Measurements from ENCODE around the gene TMEM130.

Gene TMEM130

DNA sequence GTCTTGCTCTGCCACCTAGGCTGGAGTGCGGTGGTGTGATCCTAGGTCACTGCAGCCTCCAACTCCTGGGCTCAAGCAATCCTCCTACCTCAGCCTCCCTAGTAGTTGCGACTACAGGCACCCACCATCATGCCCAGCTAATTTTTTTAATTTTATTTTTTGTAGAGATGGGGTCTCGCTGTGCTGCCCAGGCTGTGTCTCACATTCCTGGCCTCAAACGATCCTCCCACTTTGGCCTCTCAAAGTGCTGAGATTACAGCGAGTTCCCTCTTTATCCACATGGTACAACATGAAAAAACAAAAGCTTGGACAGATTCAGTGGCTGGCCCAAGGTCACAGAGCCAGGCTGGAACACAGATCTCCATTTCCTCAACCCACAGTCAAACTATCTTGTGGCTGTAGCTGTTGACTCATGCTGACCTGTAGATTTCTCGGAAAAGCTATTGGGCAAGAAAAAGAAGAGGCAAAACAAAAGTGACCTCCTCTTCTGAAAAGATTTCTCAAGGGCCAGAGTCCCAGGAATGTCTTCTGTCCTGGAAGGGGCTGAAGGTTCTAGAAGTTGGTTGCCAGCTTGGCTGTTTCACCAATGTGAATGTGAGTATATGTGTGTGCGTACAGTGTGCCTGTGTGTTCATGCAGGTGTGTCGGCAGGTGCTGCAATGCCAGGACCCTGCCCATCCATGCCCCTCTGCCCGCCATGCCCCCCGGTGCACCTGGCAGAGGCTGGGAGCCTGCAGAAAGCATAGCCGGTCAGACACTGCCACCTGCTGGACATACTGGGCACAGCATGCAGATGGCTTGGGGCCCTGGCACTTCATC is 28.4 kb downstream of the TMEM130 start:
- peak; percentile 35 for DNase-seq

DNA sequence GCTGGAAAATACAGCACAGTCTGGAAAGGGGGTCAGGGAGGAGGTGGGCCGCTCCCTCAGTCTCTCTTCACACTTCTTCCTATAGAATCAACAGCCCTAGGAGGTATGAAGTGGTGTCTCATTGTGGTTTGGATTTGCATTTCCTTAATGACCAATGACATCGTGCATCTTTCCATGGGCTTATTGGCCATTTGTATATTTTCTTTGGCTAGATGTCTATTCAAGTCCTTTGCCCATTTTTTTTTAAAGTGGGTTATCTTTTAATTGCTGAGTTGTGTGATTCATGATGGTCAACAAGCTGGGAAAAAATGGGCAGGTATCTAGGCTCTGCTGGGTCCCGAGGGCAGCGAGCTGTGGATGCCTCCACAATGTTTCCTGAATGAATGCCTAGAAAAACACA is 29.1 kb downstream of the TMEM130 start:
- no peak for DNase-seq

DNA sequence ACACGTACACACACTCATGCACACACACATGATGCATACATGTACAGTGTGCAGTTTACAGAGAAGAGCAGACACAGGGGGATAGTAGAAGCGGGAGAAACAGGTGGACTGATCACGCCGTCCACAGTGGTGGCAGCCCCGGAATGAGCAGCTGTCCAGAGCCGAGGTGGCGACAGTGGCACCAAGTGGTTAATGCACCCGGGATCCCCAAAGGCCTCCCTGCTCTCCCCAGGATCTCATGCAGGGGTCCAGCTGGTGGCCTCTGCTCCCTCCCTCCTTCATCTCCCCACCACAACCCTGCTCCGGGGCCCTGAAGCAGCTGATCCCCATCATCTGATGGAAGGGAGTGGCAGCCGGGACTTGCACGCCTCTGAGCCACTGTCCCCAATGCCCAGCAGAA is 29.7 kb downstream of the TMEM130 start:
- no peak for DNase-seq

DNA sequence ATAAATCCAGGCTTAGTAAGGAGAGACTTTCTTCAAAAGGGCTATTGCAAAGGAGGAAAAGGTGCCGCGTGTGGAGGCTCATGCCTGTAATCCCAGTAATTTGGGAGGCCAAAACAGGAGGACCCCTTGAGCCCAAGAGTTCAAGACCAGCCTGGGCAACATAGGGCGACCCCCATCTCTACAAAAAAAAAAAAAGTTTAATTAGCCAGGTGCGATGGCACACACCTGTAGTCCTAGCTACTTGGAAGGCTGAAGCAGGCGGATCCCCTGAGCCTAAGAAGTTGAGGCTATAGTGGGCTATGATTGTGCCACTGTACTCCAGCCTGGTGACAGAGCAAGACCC is 32.2 kb downstream of the TMEM130 start:
- no peak for DNase-seq

DNA sequence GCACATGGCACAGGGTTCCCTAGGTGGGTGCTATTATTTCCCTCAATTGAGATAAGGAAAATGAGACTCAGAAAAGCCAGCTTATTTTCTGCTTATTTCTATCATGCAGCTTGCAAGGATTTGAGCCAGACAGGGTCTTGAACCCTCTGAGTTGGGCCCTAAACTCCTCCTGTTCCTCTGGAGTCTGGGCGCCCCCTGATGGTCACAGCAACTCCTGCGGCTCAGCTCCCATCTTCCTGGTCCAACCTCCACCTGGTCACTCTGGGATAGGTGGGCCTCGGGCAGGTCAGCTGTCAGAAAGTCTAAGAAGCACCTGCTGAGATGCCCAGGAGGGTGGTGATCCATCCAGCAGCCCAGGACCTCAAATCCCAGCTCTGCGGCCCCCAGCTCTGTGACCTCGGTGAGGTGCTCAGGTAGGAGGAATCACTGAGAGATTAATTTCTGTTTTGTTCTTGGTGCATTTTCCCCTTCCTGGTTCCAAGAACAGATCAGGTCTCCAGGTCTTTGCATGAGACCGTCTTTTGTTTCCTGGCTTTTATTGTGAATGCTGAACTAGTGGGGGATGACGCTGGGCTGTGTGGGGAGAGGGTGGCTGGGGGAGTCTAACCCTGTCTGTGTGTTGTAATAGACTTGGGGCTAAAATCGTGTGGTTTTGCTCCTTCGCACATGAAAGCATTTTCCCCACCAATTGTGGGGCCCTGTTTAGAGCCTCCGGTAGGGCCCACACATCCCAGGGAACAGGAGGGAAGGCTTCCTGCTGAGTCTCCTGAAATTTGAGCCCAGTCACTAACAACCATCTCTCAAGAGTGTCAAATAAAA is 32.8 kb downstream of the TMEM130 start:
- no peak for DNase-seq

DNA sequence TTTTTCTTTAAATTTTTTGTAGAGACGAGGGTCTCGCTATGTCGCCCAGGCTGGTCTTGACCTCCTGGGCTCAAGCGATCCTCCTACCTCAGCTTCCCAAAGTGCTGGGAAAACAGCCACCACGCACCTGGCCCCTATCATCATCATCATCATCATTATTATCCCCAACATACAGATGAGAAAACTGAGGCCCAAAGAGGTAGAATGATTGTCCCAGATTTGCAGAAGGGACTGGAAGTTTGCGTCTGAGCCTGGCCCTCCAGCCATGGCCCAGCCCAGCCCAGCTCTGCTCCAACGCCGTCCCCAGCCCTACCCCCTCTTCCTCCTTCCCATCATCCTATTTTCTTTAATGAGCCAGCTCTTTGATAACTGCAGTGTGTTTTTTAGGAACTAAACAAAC is 34.9 kb downstream of the TMEM130 start:
- DNase-seq, result no peak

DNA sequence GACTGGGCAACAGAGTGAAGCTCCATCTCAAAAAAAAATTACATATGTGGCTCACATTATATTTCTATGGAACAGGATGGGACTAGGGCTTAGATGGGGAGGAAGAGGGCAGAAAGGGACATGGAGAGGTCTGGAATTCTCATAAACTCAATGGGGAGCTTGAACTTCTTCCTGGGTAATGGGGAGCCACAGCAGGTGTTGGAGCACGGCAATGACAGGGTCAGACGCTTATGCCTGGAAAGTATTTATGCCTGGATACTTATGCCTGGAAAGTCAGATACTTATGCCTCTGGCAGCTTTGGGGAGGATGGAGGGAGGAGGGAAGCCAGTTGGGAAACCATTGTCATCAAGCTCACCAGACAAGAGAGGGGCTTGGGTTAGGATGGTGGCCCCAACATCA is 36.8 kb downstream of the TMEM130 start:
- DNase-seq, result no peak

DNA sequence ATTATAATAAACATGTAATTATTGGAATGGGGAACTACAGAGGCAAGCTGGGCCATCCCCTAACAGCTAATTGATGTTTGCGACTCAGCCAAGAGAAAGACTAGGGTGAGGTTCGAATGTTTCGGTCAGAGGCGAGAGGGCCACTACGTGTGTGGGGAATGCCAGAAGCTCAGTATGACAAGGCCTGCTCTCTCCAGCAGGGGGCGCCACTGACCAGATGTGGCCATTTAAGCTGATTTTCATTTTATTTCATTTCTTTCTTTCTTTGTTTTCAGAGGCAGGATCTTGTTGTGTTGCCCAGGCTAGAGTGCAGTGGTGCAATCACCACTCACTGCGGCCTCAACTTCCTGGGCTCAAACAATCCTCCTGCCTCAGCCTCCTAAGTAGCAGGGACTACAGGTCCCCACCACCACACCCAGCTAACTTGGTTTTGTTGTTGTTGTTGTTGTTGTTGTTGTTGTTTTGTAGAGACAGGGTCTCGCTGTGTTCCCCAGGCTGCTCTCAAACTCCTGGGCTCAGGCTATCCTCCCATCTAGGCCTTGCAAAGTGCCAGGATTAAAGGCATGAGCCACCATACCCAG is 38.1 kb downstream of the TMEM130 start:
- DNase-seq, result no peak

DNA sequence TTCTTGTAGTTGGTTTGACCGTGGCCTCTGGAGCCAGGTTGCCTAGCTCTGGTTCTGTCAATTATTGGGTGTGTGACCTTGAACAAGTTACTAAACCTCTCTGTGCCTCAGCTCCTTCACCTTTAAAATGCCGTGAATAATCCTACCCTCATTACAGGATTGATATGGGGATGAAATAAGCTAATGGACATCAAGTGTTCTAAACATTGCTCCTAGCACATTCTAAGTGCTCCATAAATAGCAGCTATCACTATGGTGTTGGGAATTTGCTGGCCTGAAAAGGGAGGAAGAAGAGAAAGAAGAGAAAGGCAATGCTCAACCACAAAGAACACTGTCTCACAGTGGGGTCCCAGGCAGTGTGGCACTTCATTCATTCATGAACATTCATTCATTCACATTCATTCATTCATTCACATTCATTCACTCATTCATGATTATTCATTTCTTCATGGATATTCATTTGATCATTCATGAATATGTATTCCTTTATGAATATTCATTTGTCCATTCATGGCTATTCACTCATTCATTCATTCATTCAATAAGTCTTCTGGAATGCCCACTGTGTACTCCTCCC is 38.8 kb downstream of the TMEM130 start:
- DNase-seq, result no peak

DNA sequence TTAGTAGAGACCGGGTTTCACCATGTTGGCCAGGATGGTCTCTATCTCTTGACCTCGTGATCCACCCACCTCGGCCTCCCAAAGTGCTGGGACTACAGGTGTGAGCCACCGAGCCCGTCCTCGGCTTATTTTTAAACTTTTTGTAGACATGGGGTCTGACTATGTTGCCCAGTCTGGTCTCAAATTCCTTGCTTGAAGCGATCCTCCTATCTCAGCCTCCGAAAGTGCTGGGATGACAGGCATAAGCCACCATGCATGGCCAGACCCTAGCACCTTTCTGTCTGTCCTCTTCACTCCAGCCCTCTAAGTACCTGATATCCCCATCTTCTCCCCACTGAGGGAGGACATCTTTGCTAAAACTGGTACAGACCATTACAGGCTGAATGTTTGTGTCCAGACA is 41.4 kb downstream of the TMEM130 start:
- DNase-seq, result no peak

DNA sequence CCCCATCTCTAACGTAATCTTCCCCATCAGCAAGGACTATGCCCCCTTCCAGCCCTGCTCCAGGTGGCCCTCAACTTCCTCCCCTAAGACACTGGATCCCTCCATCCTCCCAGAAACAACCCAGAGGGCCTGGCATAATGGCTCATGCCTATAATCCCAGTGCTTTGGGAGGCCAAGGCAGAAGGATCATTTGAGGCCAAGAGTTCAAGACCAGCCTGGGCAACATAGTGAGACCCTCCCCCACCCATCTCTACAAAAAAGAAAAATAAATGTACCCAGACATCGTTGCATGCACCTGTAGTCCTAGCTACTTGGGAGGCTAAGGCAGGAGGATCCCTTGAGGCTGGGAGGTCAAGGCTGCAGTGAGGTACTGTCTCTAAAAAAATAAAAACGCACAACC is 42.6 kb downstream of the TMEM130 start:
- DNase-seq, result no peak

DNA sequence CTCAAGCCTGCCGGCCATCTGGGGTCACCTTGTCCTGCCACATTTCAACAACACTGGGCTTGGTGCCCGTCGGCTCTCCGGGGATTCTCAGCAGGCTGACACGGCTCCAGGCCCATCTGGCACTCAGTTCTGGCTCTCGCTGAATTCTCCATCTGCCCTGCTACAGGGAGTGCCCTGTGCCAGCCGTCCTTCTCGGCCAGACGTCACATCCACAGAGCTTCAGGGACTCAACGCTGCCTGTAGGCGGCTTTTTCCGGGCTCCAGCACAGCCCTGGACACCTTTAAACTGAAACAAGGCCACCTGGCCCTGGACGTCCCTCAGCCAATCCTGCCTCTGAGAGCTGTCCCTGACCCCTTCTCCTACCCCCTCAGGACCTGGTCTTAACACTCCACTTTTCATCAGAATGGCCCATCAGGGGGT is 43.0 kb downstream of the TMEM130 start:
- DNase-seq, result no peak

DNA sequence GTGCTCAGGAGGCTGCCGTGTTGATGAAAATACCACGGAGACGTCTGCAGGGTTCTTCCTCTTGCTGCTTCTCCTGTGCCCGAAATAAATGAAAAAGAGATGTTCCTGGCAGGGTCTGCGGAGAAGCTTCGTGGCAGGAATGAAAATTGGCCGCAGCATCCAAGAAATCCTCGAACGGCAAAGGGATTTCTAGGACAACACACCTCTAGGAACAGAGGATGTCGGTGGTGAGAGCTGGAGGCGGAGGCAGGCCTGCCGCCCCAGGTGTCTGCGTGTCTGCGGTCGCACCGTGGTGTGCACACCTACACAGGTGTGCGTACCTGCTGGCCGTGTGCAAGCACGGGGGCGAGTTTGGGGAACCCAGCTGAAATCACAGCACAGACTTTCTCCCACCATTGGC is 43.4 kb downstream of the TMEM130 start:
- no peak for DNase-seq

DNA sequence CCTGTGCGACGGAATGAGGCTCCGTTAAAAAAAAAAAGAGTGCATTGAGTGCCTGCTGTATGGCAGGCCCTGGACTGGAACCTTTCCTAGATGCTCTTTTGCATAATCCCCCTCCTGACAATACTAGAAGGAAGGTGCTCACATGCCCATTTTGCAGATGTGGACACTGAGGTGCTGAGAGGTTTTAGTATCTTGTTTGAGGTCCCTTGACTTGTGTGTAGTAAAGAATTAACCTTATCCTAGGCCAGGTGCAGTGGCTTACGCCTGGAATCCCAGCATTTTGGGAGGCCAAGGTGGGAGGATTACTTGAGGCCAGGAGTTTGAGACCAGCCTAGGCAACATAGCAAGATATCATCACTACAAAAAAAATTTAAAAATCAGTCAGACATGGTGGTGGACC is 46.6 kb downstream of the TMEM130 start:
- no peak for DNase-seq

DNA sequence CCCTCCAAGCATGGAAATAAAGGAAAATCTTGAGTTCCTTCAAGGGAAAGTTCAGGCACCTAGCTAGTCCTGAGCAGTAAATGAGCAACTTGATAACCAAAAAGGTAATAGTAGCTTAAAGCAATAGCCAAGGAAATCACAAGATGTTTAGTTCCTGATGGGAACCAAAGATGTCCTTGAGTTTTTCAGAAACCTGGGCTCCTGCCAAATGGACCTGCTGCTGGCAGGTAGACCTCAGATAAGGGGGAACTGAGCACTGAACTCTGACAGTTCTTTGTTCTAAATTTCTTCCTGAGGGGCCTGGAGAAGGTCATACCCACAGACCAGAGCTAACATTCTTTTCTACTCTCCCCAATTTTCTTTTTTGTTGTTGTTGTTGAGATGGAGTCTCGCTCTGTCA is 48.5 kb downstream of the TMEM130 start:
- DNase-seq, result no peak

DNA sequence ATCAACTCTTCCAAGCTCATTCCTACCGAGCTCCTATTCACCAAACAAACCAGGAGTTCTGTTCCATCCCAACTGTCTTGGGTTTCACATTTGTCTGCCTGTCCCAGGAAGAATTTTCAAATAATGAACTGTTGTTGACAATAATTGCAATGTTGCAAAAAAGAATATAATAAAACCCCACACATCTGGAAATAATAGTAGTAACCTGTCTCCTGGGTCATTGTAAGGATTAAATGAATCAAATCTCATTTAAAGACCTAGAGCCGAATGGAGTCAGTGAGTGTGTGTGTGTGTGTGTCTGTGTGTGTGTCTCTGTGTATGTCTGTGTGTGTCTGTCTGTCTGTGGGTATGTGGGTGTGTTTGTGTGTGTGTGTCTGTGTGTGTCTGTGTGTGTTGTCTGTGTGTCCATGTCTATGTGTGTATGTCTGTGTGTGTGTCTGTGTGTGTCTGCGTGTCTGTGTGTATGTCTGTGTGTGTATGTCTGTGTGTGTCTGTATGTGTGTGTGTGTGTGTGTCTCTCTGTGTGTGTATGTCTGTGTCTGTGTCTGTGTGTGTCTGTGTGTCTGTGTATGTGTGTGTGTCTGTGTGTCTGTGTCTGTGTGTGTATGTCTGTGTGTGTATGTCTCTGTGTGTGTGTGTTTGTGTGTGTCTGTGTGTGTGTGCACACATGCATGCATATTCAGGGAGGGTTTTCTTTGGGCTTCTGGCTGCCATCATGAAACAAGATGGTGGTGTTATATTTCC is 52.7 kb downstream of the TMEM130 start:
- DNase-seq, result no peak

DNA sequence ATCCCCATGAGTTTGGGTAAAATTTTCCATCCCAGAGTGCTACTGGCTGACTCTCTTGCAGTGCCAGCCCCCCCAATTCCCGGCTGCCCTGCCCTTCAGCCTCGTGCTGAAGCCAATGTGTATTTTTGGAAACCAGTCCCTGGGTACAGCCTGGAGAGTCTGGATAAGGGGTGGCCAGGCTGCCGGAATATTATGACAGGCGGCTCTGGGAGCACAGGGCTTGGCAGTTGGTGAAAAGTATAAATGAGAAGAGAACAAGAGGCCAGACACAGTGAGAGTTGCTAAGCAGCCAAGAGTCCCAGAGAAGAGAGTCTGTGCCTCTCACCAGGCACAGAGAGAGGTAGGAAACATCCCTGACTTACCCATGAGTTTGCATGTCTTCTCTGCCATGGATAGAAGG is 53.6 kb downstream of the TMEM130 start:
- DNase-seq, result no peak

DNA sequence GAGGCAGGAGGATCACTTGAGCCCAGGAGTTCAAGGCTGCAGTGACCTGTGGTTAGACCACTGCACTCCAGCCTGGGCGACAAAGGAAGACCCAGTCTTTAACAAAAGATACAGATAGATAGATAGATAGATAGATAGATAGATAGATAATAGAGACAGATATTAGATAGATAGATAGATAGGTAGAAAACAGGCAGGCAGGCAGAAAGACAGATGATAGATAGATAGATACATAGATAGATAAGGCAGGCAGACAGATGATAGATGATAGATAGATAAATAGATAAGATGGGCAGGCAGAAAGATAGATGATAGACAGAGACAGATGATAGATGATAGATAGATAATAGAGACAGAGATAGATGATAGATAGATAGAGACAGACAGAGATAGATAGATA is 54.5 kb downstream of the TMEM130 start:
- DNase-seq, result no peak

DNA sequence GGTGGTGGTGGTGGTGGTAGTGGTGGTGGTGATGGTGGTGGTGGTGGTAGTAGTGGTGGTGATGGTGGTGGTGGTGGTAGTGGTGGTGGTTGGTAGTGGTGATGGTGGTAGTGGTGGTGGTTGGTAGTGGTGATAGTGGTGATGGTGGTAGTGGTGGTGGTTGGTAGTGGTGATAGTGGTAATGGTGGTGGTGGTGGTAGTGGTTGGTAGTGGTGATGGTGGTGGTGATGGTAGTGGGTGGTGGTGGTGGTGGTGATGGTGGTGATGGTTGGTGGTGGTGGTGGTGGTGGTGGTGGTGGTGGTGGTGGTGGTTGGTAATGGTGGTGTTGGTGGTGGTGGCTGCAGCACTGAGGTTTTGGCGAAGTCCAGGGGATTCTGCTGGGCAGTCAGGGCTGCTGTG is 58.5 kb downstream of the TMEM130 start:
- DNase-seq, result no peak

DNA sequence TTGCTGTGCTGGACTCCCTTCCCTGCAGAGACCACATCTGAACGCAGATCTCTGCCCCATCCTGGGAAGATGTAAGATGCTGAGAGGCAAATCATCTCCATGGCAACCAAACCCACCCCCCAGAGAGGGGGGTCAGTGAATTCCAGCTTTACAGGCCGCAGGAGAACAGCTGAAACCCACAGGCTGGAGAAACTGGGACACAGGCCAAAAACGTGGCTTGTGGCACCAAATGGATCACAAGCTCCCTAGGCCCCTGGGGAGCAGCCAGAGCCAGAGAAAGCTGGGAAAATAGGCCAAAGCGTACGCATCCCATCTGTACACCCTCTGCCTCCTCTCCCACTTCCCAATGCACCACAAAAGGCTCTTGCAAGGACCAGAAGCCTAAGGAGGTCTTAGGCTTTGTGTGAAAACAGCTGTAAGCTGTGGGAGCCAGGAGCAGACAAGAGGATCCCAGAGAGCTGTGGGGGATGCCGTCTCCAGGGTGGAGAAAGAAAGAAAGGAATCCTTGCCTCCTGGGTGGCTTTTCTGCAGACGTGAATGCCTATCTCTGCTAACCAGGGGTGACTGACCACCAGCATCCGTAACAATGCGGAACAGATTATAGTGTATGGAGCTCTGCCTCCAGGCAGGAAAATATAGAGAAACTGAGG is 59.5 kb downstream of the TMEM130 start:
- DNase-seq, result no peak

DNA sequence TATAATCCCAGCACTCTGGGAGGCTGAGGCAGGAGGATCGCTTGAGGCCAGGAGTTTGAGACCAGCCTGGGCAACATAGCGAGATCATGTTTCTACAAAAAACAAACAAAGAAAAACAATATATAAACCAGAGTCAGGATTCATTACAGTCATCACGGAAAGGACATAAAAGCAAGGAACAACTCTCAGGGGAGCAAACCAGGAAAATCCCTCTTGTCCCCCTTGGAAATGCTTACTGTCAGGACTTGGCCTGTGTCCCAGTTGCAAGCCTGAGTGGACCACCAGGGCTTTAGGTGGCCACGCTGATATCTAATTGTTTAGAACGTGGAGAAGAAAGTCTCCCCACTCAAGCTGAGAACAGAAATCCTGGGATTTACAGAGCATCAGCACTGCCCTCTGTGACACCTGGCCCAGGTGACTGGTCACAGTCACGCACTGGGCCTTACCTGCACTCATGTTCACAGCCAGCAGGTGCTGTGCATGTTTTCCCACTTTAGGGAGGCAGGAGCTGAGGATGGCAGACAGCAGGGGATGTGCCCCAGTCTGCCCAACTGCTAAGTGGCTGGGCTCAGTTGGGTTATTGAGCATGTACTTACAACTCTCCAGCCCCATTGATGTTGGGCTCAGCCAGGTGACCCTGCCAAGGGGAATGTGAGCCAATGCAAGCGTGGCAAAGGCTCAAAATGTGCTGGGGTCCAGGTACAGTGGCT is 60.9 kb downstream of the TMEM130 start:
- DNase-seq, result no peak
